ENCODE data around the gene TMCO6.
"Not testable (repeated sequence)": the region's sequence is repeated elsewhere in the genome, so short reads cannot be mapped to it uniquely, and the experiment has no call there.

Gene TMCO6

GRCh38 chr5:140603734-140604133 lies 35.5 kb upstream of the TMCO6 start:
- no peak overlapping the region for H3K27ac ChIP-seq (ENCODE audit: low read length)
- H3K4me3 ChIP-seq (ENCODE audit: low read length): no peak overlapping the region
- H3K9me3 ChIP-seq (ENCODE audit: control insufficient read depth, low read depth, low read length): no peaks in the 10 kb centered on the region
- no peaks in the 10 kb centered on the region for H3K4me1 ChIP-seq (ENCODE audit: control insufficient read depth, low read depth, low read length)
- H3K27me3 ChIP-seq (ENCODE audit: control insufficient read depth, insufficient read depth, low read length): no peaks in the 10 kb centered on the region
- no peaks in the 10 kb centered on the region for H3K36me3 ChIP-seq (ENCODE audit: control insufficient read depth, low read depth, low read length)
- H3K9ac ChIP-seq (ENCODE audit: low read length): no peak overlapping the region

GRCh38 chr5:140605879-140606278 lies 33.4 kb upstream of the TMCO6 start:
- H3K9me3 ChIP-seq (ENCODE audit: control insufficient read depth, low read depth, low read length): peaks cover 3% of the 10 kb centered on the region
- no peak overlapping the region for H3K27ac ChIP-seq (ENCODE audit: low read length)
- H3K4me1 ChIP-seq (ENCODE audit: control insufficient read depth, low read depth, low read length): no peaks in the 10 kb centered on the region
- no peak overlapping the region for H3K9ac ChIP-seq (ENCODE audit: low read length)
- no peaks in the 10 kb centered on the region for H3K27me3 ChIP-seq (ENCODE audit: control insufficient read depth, insufficient read depth, low read length)
- no peak overlapping the region for H3K4me3 ChIP-seq (ENCODE audit: low read length)
- no peaks in the 10 kb centered on the region for H3K36me3 ChIP-seq (ENCODE audit: control insufficient read depth, low read depth, low read length)

- Histone ChIP-seq H3K27me3 (ENCODE audit: control insufficient read depth, insufficient read depth, low read length) (no peaks in the 10 kb centered on the region), H3K4me3 (ENCODE audit: low read length) (no peak overlapping the region), H3K36me3 (ENCODE audit: control insufficient read depth, low read depth, low read length) (no peaks in the 10 kb centered on the region), H3K4me1 (ENCODE audit: control insufficient read depth, low read depth, low read length) (no peaks in the 10 kb centered on the region), H3K9ac (ENCODE audit: low read length) (no peak overlapping the region), H3K27ac (ENCODE audit: low read length) (no peak overlapping the region), H3K9me3 (ENCODE audit: control insufficient read depth, low read depth, low read length) (peaks cover 3% of the 10 kb centered on the region)
Measured at GRCh38 chr5:140607031-140607430, 32.2 kb upstream of the TMCO6 start.

- no peaks in the 10 kb centered on the region for H3K4me1 ChIP-seq (ENCODE audit: control insufficient read depth, low read depth, low read length)
- H3K36me3 ChIP-seq (ENCODE audit: control insufficient read depth, low read depth, low read length): no peaks in the 10 kb centered on the region
- H3K27me3 ChIP-seq (ENCODE audit: control insufficient read depth, insufficient read depth, low read length): no peaks in the 10 kb centered on the region
- H3K9me3 ChIP-seq (ENCODE audit: control insufficient read depth, low read depth, low read length): peaks cover 3% of the 10 kb centered on the region
- no peak overlapping the region for H3K27ac ChIP-seq (ENCODE audit: low read length)
- no peak overlapping the region for H3K4me3 ChIP-seq (ENCODE audit: low read length)
- H3K9ac ChIP-seq (ENCODE audit: low read length): no peak overlapping the region
Measured at GRCh38 chr5:140608722-140609121, 30.5 kb upstream of the TMCO6 start.

- no peaks in the 10 kb centered on the region for H3K27me3 ChIP-seq (ENCODE audit: control insufficient read depth, insufficient read depth, low read length)
- no peak overlapping the region for H3K4me3 ChIP-seq (ENCODE audit: low read length)
- peaks cover 3% of the 10 kb centered on the region for H3K9me3 ChIP-seq (ENCODE audit: control insufficient read depth, low read depth, low read length)
- H3K36me3 ChIP-seq (ENCODE audit: control insufficient read depth, low read depth, low read length): no peaks in the 10 kb centered on the region
- H3K4me1 ChIP-seq (ENCODE audit: control insufficient read depth, low read depth, low read length): no peaks in the 10 kb centered on the region
- H3K27ac ChIP-seq (ENCODE audit: low read length): no peak overlapping the region
- no peak overlapping the region for H3K9ac ChIP-seq (ENCODE audit: low read length)
Measured at GRCh38 chr5:140609126-140609525, 30.1 kb upstream of the TMCO6 start.

- Histone ChIP-seq H3K27me3 (ENCODE audit: control insufficient read depth, insufficient read depth, low read length) (no peaks in the 10 kb centered on the region), H3K27ac (ENCODE audit: low read length) (no peak overlapping the region), H3K9ac (ENCODE audit: low read length) (no peak overlapping the region)
Measured at GRCh38 chr5:140611020-140611521, 28.2 kb upstream of the TMCO6 start.

GRCh38 chr5:140622301-140622700 lies 16.9 kb upstream of the TMCO6 start:
- no peak overlapping the region for H3K9ac ChIP-seq (ENCODE audit: low read length)
- no peak overlapping the region for H3K27ac ChIP-seq (ENCODE audit: low read length)

More at GRCh38 chr5:140611020-140611521, 28.2 kb upstream of the TMCO6 start:
- no peaks in the 10 kb centered on the region for H3K4me1 ChIP-seq (ENCODE audit: control insufficient read depth, low read depth, low read length)
- no peak overlapping the region for H3K4me3 ChIP-seq (ENCODE audit: low read length)
- no peaks in the 10 kb centered on the region for H3K36me3 ChIP-seq (ENCODE audit: control insufficient read depth, low read depth, low read length)
- H3K9me3 ChIP-seq (ENCODE audit: control insufficient read depth, low read depth, low read length): peaks cover 3% of the 10 kb centered on the region

GRCh38 chr5:140623061-140623460 lies 16.2 kb upstream of the TMCO6 start:
- not testable (repeated sequence) for H3K9ac ChIP-seq (ENCODE audit: low read length); H3K4me3 ChIP-seq (ENCODE audit: low read length); H3K27me3 ChIP-seq (ENCODE audit: control insufficient read depth, insufficient read depth, low read length); H3K36me3 ChIP-seq (ENCODE audit: control insufficient read depth, low read depth, low read length); H3K9me3 ChIP-seq (ENCODE audit: control insufficient read depth, low read depth, low read length); H3K27ac ChIP-seq (ENCODE audit: low read length); H3K4me1 ChIP-seq (ENCODE audit: control insufficient read depth, low read depth, low read length)

More at GRCh38 chr5:140622301-140622700, 16.9 kb upstream of the TMCO6 start:
- Histone ChIP-seq H3K9me3 (ENCODE audit: control insufficient read depth, low read depth, low read length) (no peaks in the 10 kb centered on the region), H3K36me3 (ENCODE audit: control insufficient read depth, low read depth, low read length) (no peaks in the 10 kb centered on the region), H3K27me3 (ENCODE audit: control insufficient read depth, insufficient read depth, low read length) (no peaks in the 10 kb centered on the region), H3K4me1 (ENCODE audit: control insufficient read depth, low read depth, low read length) (no peaks in the 10 kb centered on the region), H3K4me3 (ENCODE audit: low read length) (no peak overlapping the region)

GRCh38 chr5:140624886-140625285 lies 14.4 kb upstream of the TMCO6 start:
- not testable (repeated sequence) for H3K27ac ChIP-seq (ENCODE audit: low read length); H3K4me3 ChIP-seq (ENCODE audit: low read length)

GRCh38 chr5:140627972-140628371 lies 11.3 kb upstream of the TMCO6 start:
- H3K9ac ChIP-seq (ENCODE audit: low read length): no peak overlapping the region
- H3K27me3 ChIP-seq (ENCODE audit: control insufficient read depth, insufficient read depth, low read length): peaks cover 29% of the 10 kb centered on the region
- no peaks in the 10 kb centered on the region for H3K4me1 ChIP-seq (ENCODE audit: control insufficient read depth, low read depth, low read length)
- no peaks in the 10 kb centered on the region for H3K36me3 ChIP-seq (ENCODE audit: control insufficient read depth, low read depth, low read length)
- H3K27ac ChIP-seq (ENCODE audit: low read length): no peak overlapping the region
- no peak overlapping the region for H3K4me3 ChIP-seq (ENCODE audit: low read length)
- peaks cover 5% of the 10 kb centered on the region for H3K9me3 ChIP-seq (ENCODE audit: control insufficient read depth, low read depth, low read length)

More at GRCh38 chr5:140624886-140625285, 14.4 kb upstream of the TMCO6 start:
- H3K9ac ChIP-seq (ENCODE audit: low read length); H3K36me3 ChIP-seq (ENCODE audit: control insufficient read depth, low read depth, low read length); H3K9me3 ChIP-seq (ENCODE audit: control insufficient read depth, low read depth, low read length); H3K4me1 ChIP-seq (ENCODE audit: control insufficient read depth, low read depth, low read length); H3K27me3 ChIP-seq (ENCODE audit: control insufficient read depth, insufficient read depth, low read length): not testable (repeated sequence)

- no peaks in the 10 kb centered on the region for H3K4me1 ChIP-seq (ENCODE audit: control insufficient read depth, low read depth, low read length)
- no peak overlapping the region for H3K9ac ChIP-seq (ENCODE audit: low read length)
- H3K9me3 ChIP-seq (ENCODE audit: control insufficient read depth, low read depth, low read length): peaks cover 5% of the 10 kb centered on the region
- H3K36me3 ChIP-seq (ENCODE audit: control insufficient read depth, low read depth, low read length): no peaks in the 10 kb centered on the region
- H3K4me3 ChIP-seq (ENCODE audit: low read length): no peak overlapping the region
- H3K27ac ChIP-seq (ENCODE audit: low read length): no peak overlapping the region
- H3K27me3 ChIP-seq (ENCODE audit: control insufficient read depth, insufficient read depth, low read length): peaks cover 36% of the 10 kb centered on the region
Measured at GRCh38 chr5:140628711-140629110, 10.5 kb upstream of the TMCO6 start.

GRCh38 chr5:140630292-140631035 lies 8.8 kb upstream of the TMCO6 start:
- Histone ChIP-seq H3K27me3 (ENCODE audit: control insufficient read depth, insufficient read depth, low read length) (peaks cover 42% of the 10 kb centered on the region), H3K27ac (ENCODE audit: low read length) (no peak overlapping the region), H3K4me1 (ENCODE audit: control insufficient read depth, low read depth, low read length) (no peaks in the 10 kb centered on the region), H3K4me3 (ENCODE audit: low read length) (no peak overlapping the region), H3K9ac (ENCODE audit: low read length) (no peak overlapping the region), H3K9me3 (ENCODE audit: control insufficient read depth, low read depth, low read length) (peaks cover 5% of the 10 kb centered on the region), H3K36me3 (ENCODE audit: control insufficient read depth, low read depth, low read length) (no peaks in the 10 kb centered on the region)

All from iPS-18a (cell line).